ENCODE results near the gene NDRG2. TPM values are rescaled to one million over a fixed set of nuclear protein-coding genes. Genes with fewer than 3 reads are reported as not detected.

NDRG2 gene
- 100 to 1,000 TPM in 1 of 4 donors, 10 to 100 TPM in 3; 44.5 to 129 (median 71.4) TPM for polyA plus RNA-seq
- long read RNA-seq, donor 1, result 0 reads
- long read RNA-seq, donor 2, partial matches to known transcripts, result 0 of 1 reads
- long read RNA-seq, donor 2, other reads (novel, unspliced or antisense), result 0 of 1 reads
- long read RNA-seq, donor 3, partial matches to known transcripts, result 0 of 3 reads
- long read RNA-seq, donor 3, other reads (novel, unspliced or antisense), result 0 of 3 reads
- long read RNA-seq, donor 4, result 0 reads
- long read RNA-seq, donor 5, partial matches to known transcripts, result 0 of 2 reads
- long read RNA-seq, donor 5, other reads (novel, unspliced or antisense), result 0 of 2 reads
- long read RNA-seq, donor 6, partial matches to known transcripts, result 0 of 4 reads
- long read RNA-seq, donor 6, other reads (novel, unspliced or antisense), result 0 of 4 reads
- long read RNA-seq, donor 7, result 0 reads
- long read RNA-seq, donor 8, partial matches to known transcripts, result 0 of 1 reads
- long read RNA-seq, donor 8, other reads (novel, unspliced or antisense), result 0 of 1 reads
- long read RNA-seq, donor 9, partial matches to known transcripts, result 0 of 3 reads
- long read RNA-seq, donor 9, other reads (novel, unspliced or antisense), result 0 of 3 reads
- long read RNA-seq, donor 10, transcript NDRG2-227 (15 exons, 1,980 nt), result major isoform, 5 of 91 reads
- long read RNA-seq, donor 10, partial matches to known transcripts, result 80 of 91 reads
- long read RNA-seq, donor 10, other reads (novel, unspliced or antisense), result 0 of 91 reads

DNA sequence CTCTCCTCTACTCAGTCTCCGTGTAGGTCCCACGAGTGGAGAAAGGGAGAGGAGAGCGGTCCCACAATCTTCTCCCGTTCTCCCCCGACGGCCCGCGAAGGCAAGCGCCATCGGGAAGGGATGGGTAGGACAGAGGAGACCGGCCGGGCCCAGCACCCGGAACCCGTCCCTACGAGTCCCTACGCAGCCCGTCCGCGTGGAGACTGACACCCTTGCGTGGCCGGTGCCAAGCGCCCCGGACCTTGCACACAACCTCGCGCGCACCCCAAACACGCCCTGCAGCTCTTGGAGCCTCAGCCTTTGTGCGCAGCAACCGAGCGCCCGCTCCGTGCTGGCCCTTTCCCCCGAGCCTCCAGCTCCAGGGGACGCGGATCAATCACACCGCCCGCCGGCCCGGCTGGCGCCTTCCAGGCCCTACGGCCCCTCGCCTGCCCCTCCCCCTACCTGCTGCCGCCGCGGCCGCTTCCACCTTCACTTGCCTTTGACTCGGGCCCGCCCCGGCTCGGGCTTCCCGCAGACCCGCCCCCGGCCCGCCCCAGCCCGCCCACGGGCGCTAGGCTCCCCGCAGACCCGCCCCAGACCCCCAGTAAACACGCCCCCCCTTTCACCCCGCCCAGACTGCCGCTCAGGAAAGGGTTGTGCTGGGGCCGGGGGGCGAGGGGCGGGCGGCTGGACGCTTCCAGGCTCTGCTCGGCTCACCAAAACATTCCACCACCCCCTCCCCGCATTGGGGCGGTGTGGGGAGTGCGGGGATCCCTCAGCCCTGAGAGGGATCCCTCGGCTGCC is at the start of gene NDRG2:
Gene NDRG2 (minus strand): TSS at position 477 of the 786 bp plus-strand sequence. CDS start 1,746 bp downstream, outside the sequence.
- WGBS, 3 donors, result 1% methylated on average over 55 to 72 of the region's 72 CpGs
- Histone ChIP-seq H3K4me3 (ENCODE audit: low read depth in 1 of 3, low read length in 3 of 3) (peak within 1 kb of the TSS; percentile 68 to 75 (median 68)), H3K4me1 (ENCODE audit: control insufficient read depth in 3 of 3, insufficient read depth in 2 of 3, low read depth in 1 of 3, low read length in 2 of 3) (peaks cover 0 to 13% (median 2%) of the 10 kb centered on the region in 3 donors), H3K27me3 (ENCODE audit: control insufficient read depth in 3 of 3, insufficient read depth in 3 of 3, low read length in 3 of 3) (no peaks in the 10 kb centered on the region), H3K36me3 (ENCODE audit: control insufficient read depth in 3 of 3, insufficient read depth in 2 of 3, low read depth in 1 of 3, low read length in 3 of 3) (peaks cover 0 to 23% (median 2%) of the 10 kb centered on the region in 3 donors), H3K27ac (ENCODE audit: low read depth in 1 of 3, low read length in 2 of 3) (peak within 1 kb of the TSS; percentile 54 to 89 (median 55)), H3K9me3 (ENCODE audit: control insufficient read depth in 2 of 2, insufficient read depth in 1 of 2, low read depth in 1 of 2, low read length in 1 of 2) (no peaks in the 10 kb centered on the region)
- FAIRE-seq (no peak), DNase-seq (peak; percentile 75 to 89)

- Histone ChIP-seq H3K36me3 (ENCODE audit: control insufficient read depth in 3 of 3, insufficient read depth in 2 of 3, low read depth in 1 of 3, low read length in 3 of 3) (peaks cover 0 to 56% (median 2%) of the 10 kb centered on the region in 3 donors), H3K4me1 (ENCODE audit: control insufficient read depth in 3 of 3, insufficient read depth in 2 of 3, low read depth in 1 of 3, low read length in 2 of 3) (peaks cover 0 to 10% (median 4%) of the 10 kb centered on the region in 3 donors), H3K27me3 (ENCODE audit: control insufficient read depth in 3 of 3, insufficient read depth in 3 of 3, low read length in 3 of 3) (peaks cover 0 to 10% (median 0%) of the 10 kb centered on the region in 3 donors), H3K27ac (ENCODE audit: low read depth in 1 of 3, low read length in 2 of 3) (no peak overlapping the region), H3K4me3 (ENCODE audit: low read depth in 1 of 3, low read length in 3 of 3) (no peak overlapping the region), H3K9me3 (ENCODE audit: control insufficient read depth in 2 of 2, insufficient read depth in 1 of 2, low read depth in 1 of 2, low read length in 1 of 2) (no peaks in the 10 kb centered on the region)
- WGBS, 3 donors, result 83 to 85% (median 83%) methylated on average over 9 of the region's 9 CpGs
- DNase-seq (no peak), FAIRE-seq (no peak)
Measured at GRCh38 chr14:21073921-21074320, 49.1 kb upstream of the NDRG2 start.

GRCh38 chr14:21072781-21073339 is 48.0 kb upstream of the NDRG2 start:
- peaks cover 0 to 46% (median 2%) of the 10 kb centered on the region in 3 donors for H3K36me3 ChIP-seq (ENCODE audit: control insufficient read depth in 3 of 3, insufficient read depth in 2 of 3, low read depth in 1 of 3, low read length in 3 of 3)
- 39 to 65% (median 51%) methylated on average over 9 of the region's 9 CpGs for WGBS, 3 donors

GRCh38 chr14:21072031-21072473 is 47.2 kb upstream of the NDRG2 start:
- DNase-seq, result no peak

More at GRCh38 chr14:21072781-21073339, 48.0 kb upstream of the NDRG2 start:
- no peak for FAIRE-seq
- peak in 1 of 2 donors; percentile 74 for DNase-seq
- peak overlapping the region in 1 of 3 donors; percentile 88 for H3K27ac ChIP-seq (ENCODE audit: low read depth in 1 of 3, low read length in 2 of 3)
- H3K4me3 ChIP-seq (ENCODE audit: low read depth in 1 of 3, low read length in 3 of 3), result no peak overlapping the region
- H3K4me1 ChIP-seq (ENCODE audit: control insufficient read depth in 3 of 3, insufficient read depth in 2 of 3, low read depth in 1 of 3, low read length in 2 of 3), result peaks cover 0 to 14% (median 4%) of the 10 kb centered on the region in 3 donors
- no peaks in the 10 kb centered on the region for H3K9me3 ChIP-seq (ENCODE audit: control insufficient read depth in 2 of 2, insufficient read depth in 1 of 2, low read depth in 1 of 2, low read length in 1 of 2)
- peaks cover 0 to 11% (median 0%) of the 10 kb centered on the region in 3 donors for H3K27me3 ChIP-seq (ENCODE audit: control insufficient read depth in 3 of 3, insufficient read depth in 3 of 3, low read length in 3 of 3)

DNA sequence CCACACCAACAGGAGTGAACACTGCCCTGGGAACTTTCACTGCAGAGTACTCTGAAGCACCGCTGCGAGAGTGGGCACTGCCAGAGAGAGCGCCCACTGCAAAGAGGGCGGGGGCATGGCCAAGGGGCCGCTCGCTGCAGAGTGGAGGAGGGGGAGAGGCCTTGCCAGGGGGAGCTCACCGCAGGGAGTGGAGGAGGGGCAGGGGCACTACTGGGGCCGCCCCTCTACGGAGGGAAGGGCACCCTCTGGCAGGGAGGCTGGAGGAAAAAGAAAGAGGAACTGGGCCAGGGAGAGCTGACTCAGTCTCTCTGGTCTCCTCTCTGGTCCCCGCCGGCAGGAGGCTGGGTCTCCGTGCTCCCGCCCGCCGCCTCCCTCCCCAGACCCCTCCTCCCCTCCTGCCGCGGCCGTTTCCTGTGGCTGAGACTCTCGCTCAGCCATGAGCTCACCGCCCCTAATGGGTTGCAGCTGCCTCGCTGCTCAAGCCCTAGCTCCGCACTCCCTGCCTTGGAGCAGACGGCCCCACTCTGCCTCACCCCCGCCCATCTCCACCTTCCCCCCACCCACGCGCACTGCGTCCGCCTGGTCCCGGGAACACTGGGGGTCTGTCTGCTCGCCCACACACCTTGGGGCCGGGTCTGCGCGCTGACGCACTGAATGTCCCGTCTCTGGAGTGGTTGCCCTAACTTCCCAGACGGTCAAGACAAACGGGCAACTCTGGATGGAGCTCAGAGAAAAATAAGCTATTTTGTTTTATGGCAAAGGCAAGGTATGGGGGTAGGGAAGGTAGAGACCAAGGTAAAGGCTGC is 46.6 kb upstream of the NDRG2 start:
- FAIRE-seq (no peak), DNase-seq (peak; percentile 51 to 87)
- peaks cover 0 to 14% (median 4%) of the 10 kb centered on the region in 3 donors for H3K4me1 ChIP-seq (ENCODE audit: control insufficient read depth in 3 of 3, insufficient read depth in 2 of 3, low read depth in 1 of 3, low read length in 2 of 3)
- peaks cover 0 to 11% (median 0%) of the 10 kb centered on the region in 3 donors for H3K27me3 ChIP-seq (ENCODE audit: control insufficient read depth in 3 of 3, insufficient read depth in 3 of 3, low read length in 3 of 3)
- peaks cover 0 to 34% (median 2%) of the 10 kb centered on the region in 3 donors for H3K36me3 ChIP-seq (ENCODE audit: control insufficient read depth in 3 of 3, insufficient read depth in 2 of 3, low read depth in 1 of 3, low read length in 3 of 3)
- peak overlapping the region; percentile 57 to 88 (median 84) for H3K27ac ChIP-seq (ENCODE audit: low read depth in 1 of 3, low read length in 2 of 3)
- peak overlapping the region in 2 of 3 donors; percentile 68 to 85 for H3K4me3 ChIP-seq (ENCODE audit: low read depth in 1 of 3, low read length in 3 of 3)
- no peaks in the 10 kb centered on the region for H3K9me3 ChIP-seq (ENCODE audit: control insufficient read depth in 2 of 2, insufficient read depth in 1 of 2, low read depth in 1 of 2, low read length in 1 of 2)
- 1 to 2% (median 2%) methylated on average over 29 to 37 of the region's 37 CpGs for WGBS, 3 donors

More at GRCh38 chr14:21072031-21072473, 47.2 kb upstream of the NDRG2 start:
- H3K27ac ChIP-seq (ENCODE audit: low read depth in 1 of 3, low read length in 2 of 3), result peak overlapping the region in 2 of 3 donors; percentile 84 to 88
- peak overlapping the region in 1 of 3 donors; percentile 85 for H3K4me3 ChIP-seq (ENCODE audit: low read depth in 1 of 3, low read length in 3 of 3)
- H3K9me3 ChIP-seq (ENCODE audit: control insufficient read depth in 2 of 2, insufficient read depth in 1 of 2, low read depth in 1 of 2, low read length in 1 of 2), result no peaks in the 10 kb centered on the region
- no peak for FAIRE-seq
- H3K4me1 ChIP-seq (ENCODE audit: control insufficient read depth in 3 of 3, insufficient read depth in 2 of 3, low read depth in 1 of 3, low read length in 2 of 3), result peaks cover 0 to 14% (median 4%) of the 10 kb centered on the region in 3 donors
- WGBS, 3 donors, result 25 to 57% (median 45%) methylated on average over 4 of the region's 4 CpGs
- peaks cover 0 to 11% (median 0%) of the 10 kb centered on the region in 3 donors for H3K27me3 ChIP-seq (ENCODE audit: control insufficient read depth in 3 of 3, insufficient read depth in 3 of 3, low read length in 3 of 3)
- H3K36me3 ChIP-seq (ENCODE audit: control insufficient read depth in 3 of 3, insufficient read depth in 2 of 3, low read depth in 1 of 3, low read length in 3 of 3), result peaks cover 0 to 39% (median 2%) of the 10 kb centered on the region in 3 donors

DNA sequence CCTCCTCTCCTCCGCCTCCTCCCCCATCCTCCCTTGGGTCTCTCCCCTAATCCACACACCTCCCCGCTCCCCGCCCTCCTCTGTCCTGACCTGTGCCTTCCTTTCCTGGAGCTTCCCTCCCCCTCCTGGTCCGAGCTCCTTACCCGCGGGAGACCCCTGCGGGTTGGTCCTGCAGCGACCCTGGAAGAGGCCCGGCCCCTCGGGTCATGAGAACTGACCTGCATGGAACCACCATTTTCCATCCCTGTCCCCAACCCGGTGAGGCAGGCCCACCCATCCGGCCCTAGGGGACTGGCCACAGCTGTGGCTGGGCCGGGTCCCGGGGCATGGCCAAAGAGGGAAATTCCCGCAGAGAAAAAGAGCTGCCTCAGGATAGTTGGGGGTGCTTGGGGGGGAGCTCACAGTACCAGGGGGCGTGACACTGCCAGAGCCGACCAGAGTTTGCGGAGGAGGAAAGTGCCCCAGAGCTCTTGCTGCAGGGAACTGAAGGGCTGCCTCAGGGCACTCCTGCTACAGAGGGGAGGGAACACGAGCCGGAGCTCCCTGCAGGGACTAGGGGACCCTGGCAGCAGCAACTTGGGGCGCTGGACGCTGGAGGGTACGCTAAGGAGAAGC is 45.9 kb upstream of the NDRG2 start:
- Histone ChIP-seq H3K9me3 (ENCODE audit: control insufficient read depth in 2 of 2, insufficient read depth in 1 of 2, low read depth in 1 of 2, low read length in 1 of 2) (no peaks in the 10 kb centered on the region), H3K27ac (ENCODE audit: low read depth in 1 of 3, low read length in 2 of 3) (peak overlapping the region; percentile 57 to 88 (median 84)), H3K27me3 (ENCODE audit: control insufficient read depth in 3 of 3, insufficient read depth in 3 of 3, low read length in 3 of 3) (peaks cover 0 to 11% (median 0%) of the 10 kb centered on the region in 3 donors), H3K4me3 (ENCODE audit: low read depth in 1 of 3, low read length in 3 of 3) (peak overlapping the region; percentile 67 to 85 (median 68)), H3K4me1 (ENCODE audit: control insufficient read depth in 3 of 3, insufficient read depth in 2 of 3, low read depth in 1 of 3, low read length in 2 of 3) (peaks cover 0 to 14% (median 4%) of the 10 kb centered on the region in 3 donors), H3K36me3 (ENCODE audit: control insufficient read depth in 3 of 3, insufficient read depth in 2 of 3, low read depth in 1 of 3, low read length in 3 of 3) (peaks cover 0 to 30% (median 2%) of the 10 kb centered on the region in 3 donors)
- no peak for FAIRE-seq
- 0 to 1% (median 1%) methylated on average over 23 of the region's 23 CpGs for WGBS, 3 donors
- peak in 1 of 2 donors; percentile 32 for DNase-seq

All from small intestine (tissue), 16 donors.